H1 (cell line): ENCODE results near the gene LANCL2. TPM values are rescaled to one million over a fixed set of nuclear protein-coding genes. Genes with fewer than 3 reads are reported as not detected.

ENCODE experiments used
- CTCF ChIA-PET: fragments of 300-600 bp; sonication (Branson Sonifier 250); formaldehyde crosslinking; loops from one replicate; lab custom pipeline; 2021; ENCODE audit not compliant: partially characterized antibody; lab: Charles Lee
- POLR2A ChIA-PET: fragments of 300-600 bp; sonication (Branson Sonifier 250); formaldehyde crosslinking; loops from one replicate; lab custom pipeline; 2021; ENCODE audit warnings: inconsistent platforms; ENCODE audit not compliant: partially characterized antibody; lab: Charles Lee
- DNase-seq, 2 experiments: peaks; one replicate each; pipeline versions ENCODE4 v3.0.0 to v3.0.0-alpha.2; 2010 to 2022; ENCODE audit warnings: low spot score in 2 of 2, low read depth in 1 of 2, mixed read lengths in 1 of 2
- FAIRE-seq: peaks from 2 replicates; lab custom pipeline; 2011; peaks lifted over from hg19 to GRCh38; lab: Jason Lieb, UNC
- H2AFZ ChIP-seq: 2 replicates; pipeline ENCODE4 v1.8.1; 2012; ENCODE audit warnings: low read length, inconsistent platforms
- H2AK5ac ChIP-seq: 2 replicates; pipeline ENCODE4 v1.6.1; 2013; ENCODE audit warnings: low read depth, low read length
- H2BK120ac ChIP-seq: replicated peaks from 2 replicates; pipeline ENCODE3; 2013; ENCODE audit warnings: low read depth, low read length, inconsistent platforms
- H2BK12ac ChIP-seq: 2 replicates; pipeline ENCODE4 v1.6.1; 2013; ENCODE audit warnings: low read depth, low read length
- H2BK15ac ChIP-seq: 2 replicates; pipeline ENCODE4 v1.6.1; 2013; ENCODE audit warnings: low read length
- H2BK20ac ChIP-seq: 2 replicates; pipeline ENCODE4 v1.6.1; 2013; ENCODE audit warnings: low read length
- H2BK5ac ChIP-seq: 2 replicates; pipeline ENCODE4 v1.6.1; 2013; ENCODE audit warnings: low read depth, low read length
- H3K14ac ChIP-seq: 2 replicates; pipeline ENCODE4 v1.6.1; 2013; ENCODE audit warnings: inconsistent platforms; ENCODE audit not compliant: insufficient read length
- H3K18ac ChIP-seq: 2 replicates; pipeline ENCODE4 v1.6.1; 2013; ENCODE audit warnings: low read length; ENCODE audit errors: extremely low read depth
- H3K23ac ChIP-seq: 2 replicates; pipeline ENCODE4 v1.6.1; 2013; ENCODE audit warnings: inconsistent platforms; ENCODE audit not compliant: insufficient read length
- H3K23me2 ChIP-seq: 2 replicates; pipeline ENCODE4 v1.6.1; 2013; ENCODE audit warnings: low read depth, low read length
- H3K27ac ChIP-seq: 2 replicates; pipeline ENCODE4 v1.6.1; 2011; ENCODE audit warnings: low read depth, low read length, inconsistent platforms
- H3K27me3 ChIP-seq, 4 experiments: replicated peaks in 1 of 4; 1 replicate in 1 of 4; 2 replicates in 3 of 4; pipeline versions ENCODE4 v1.6.1 to v1.8.1; 2011 to 2013; ENCODE audit warnings: low read length in 3 of 4, mild to moderate bottlenecking in 3 of 4, inconsistent platforms in 2 of 4, mixed read lengths in 2 of 4, moderate library complexity in 1 of 4; ENCODE audit not compliant: control insufficient read depth in 3 of 4, insufficient read depth in 3 of 4; ENCODE audit errors: extremely low read depth in 1 of 4
- H3K36me3 ChIP-seq, 4 experiments: 2 replicates each; pipeline versions ENCODE4 v1.6.1 to v1.8.1; 2011 to 2013; ENCODE audit warnings: mild to moderate bottlenecking in 4 of 4, low read length in 3 of 4, moderate library complexity in 2 of 4, control low read depth in 1 of 4, inconsistent platforms in 1 of 4; ENCODE audit not compliant: insufficient read depth in 4 of 4, control insufficient read depth in 2 of 4
- H3K4ac ChIP-seq: replicated peaks from 2 replicates; pipeline ENCODE3; 2013; ENCODE audit warnings: low read length, low read depth, mixed read lengths, inconsistent platforms; ENCODE audit not compliant: insufficient read length
- H3K4me1 ChIP-seq, 4 experiments: replicated peaks in 1 of 4; 1 replicate in 1 of 4; 2 replicates in 3 of 4; pipeline versions ENCODE4 v1.6.1 to v1.8.1; 2011 to 2013; ENCODE audit warnings: low read length in 3 of 4, inconsistent platforms in 2 of 4, mixed read lengths in 1 of 4; ENCODE audit not compliant: insufficient read depth in 4 of 4, control insufficient read depth in 3 of 4
- H3K4me2 ChIP-seq, 2 experiments: 2 replicates each; pipeline versions ENCODE4 v1.6.1 to v1.8.1; 2011 to 2013; ENCODE audit warnings: low read depth in 2 of 2, low read length in 2 of 2, control low read depth in 1 of 2, inconsistent platforms in 1 of 2, mild to moderate bottlenecking in 1 of 2; ENCODE audit not compliant: insufficient read depth in 1 of 2
- H3K4me3 ChIP-seq, 4 experiments: fragments of 200-600, 300-600 bp in 1 of 4; sonication (generic), shearing (Covaris generic), sonication (Bioruptor Twin) in 1 of 4; 2 replicates each; pipeline versions ENCODE4 v1.5.1 to v1.8.1; 2011 to 2016; ENCODE audit warnings: low read length in 4 of 4, low read depth in 3 of 4, control low read depth in 2 of 4, inconsistent platforms in 2 of 4, mild to moderate bottlenecking in 2 of 4, mixed read lengths in 1 of 4, moderate library complexity in 1 of 4; ENCODE audit not compliant: insufficient read depth in 2 of 4; ENCODE audit errors: extremely low read depth in 1 of 4
- H3K56ac ChIP-seq: replicated peaks from 2 replicates; pipeline ENCODE3; 2013; ENCODE audit warnings: low read depth, mild to moderate bottlenecking, mixed read lengths, low read length, inconsistent platforms; ENCODE audit not compliant: insufficient read length
- H3K79me1 ChIP-seq: 2 replicates; pipeline ENCODE4 v1.6.1; 2013; ENCODE audit warnings: low read depth, low read length, control low read depth
- H3K79me2 ChIP-seq, 2 experiments: 2 replicates each; pipeline versions ENCODE4 v1.6.1 to v1.8.1; 2012 to 2013; ENCODE audit warnings: low read length in 2 of 2, mild to moderate bottlenecking in 2 of 2, inconsistent platforms in 1 of 2; ENCODE audit not compliant: insufficient read depth in 2 of 2, control insufficient read depth in 1 of 2
- H3K9ac ChIP-seq, 4 experiments: replicated peaks in 1 of 4; 1 replicate in 1 of 4; 2 replicates in 3 of 4; pipeline versions ENCODE4 v1.6.1 to v1.8.1; 2011 to 2013; ENCODE audit warnings: low read depth in 3 of 4, low read length in 3 of 4, control low read depth in 2 of 4, mild to moderate bottlenecking in 2 of 4, moderate library complexity in 2 of 4, inconsistent platforms in 1 of 4; ENCODE audit errors: extremely low read depth in 1 of 4
- H3K9me3 ChIP-seq, 2 experiments: 2 replicates each; pipeline versions ENCODE4 v1.6.1 to v1.8.1; 2012 to 2013; ENCODE audit warnings: mild to moderate bottlenecking in 2 of 2, moderate library complexity in 2 of 2, control low read depth in 1 of 2, inconsistent platforms in 1 of 2, low read depth in 1 of 2, low read length in 1 of 2, mixed read lengths in 1 of 2; ENCODE audit not compliant: insufficient read depth in 2 of 2
- H4K20me1 ChIP-seq, 2 experiments: replicated peaks in 1 of 2; 2 replicates each; pipeline versions ENCODE3 to v1.8.1; 2011 to 2013; ENCODE audit warnings: inconsistent platforms in 2 of 2, low read length in 2 of 2, mild to moderate bottlenecking in 1 of 2; ENCODE audit not compliant: insufficient read depth in 2 of 2, control insufficient read depth in 1 of 2
- H4K5ac ChIP-seq: 2 replicates; pipeline ENCODE4 v1.6.1; 2013; ENCODE audit warnings: low read length, low read depth, mixed read lengths, inconsistent platforms; ENCODE audit not compliant: insufficient read length
- H4K8ac ChIP-seq: 2 replicates; pipeline ENCODE4 v1.8.0; 2013; ENCODE audit warnings: mild to moderate bottlenecking, moderate library complexity, low read length, inconsistent platforms; ENCODE audit not compliant: insufficient read depth; ENCODE audit errors: extremely low read depth
- H4K91ac ChIP-seq: replicated peaks from 2 replicates; pipeline ENCODE3; 2013; ENCODE audit warnings: low read length, mixed read lengths, inconsistent platforms; ENCODE audit not compliant: insufficient read length
- GABPA ChIP-seq: IDR thresholded peaks from 2 replicates; pipeline ENCODE4 v1.6.1; 2011; ENCODE audit warnings: mild to moderate bottlenecking, low read length, moderate library complexity, borderline replicate concordance; ENCODE audit not compliant: insufficient read depth
- POLR2AphosphoS5 ChIP-seq: IDR thresholded peaks from 2 replicates; pipeline ENCODE4 v1.6.1; 2011; ENCODE audit warnings: low read depth, low read length
- WGBS, 2 experiments: shearing (Covaris generic) in 1 of 2; methylation state at CpG; one replicate each; pipeline versions ENCODE4 v1.1.6 to v1.1.7; 2013 to 2015; ENCODE audit warnings: low lambda C conversion rate in 2 of 2, mixed read lengths in 2 of 2, inconsistent platforms in 1 of 2, low coverage in 1 of 2, missing lambda C conversion rate in 1 of 2; ENCODE audit not compliant: insufficient replicate concordance in 2 of 2, insufficient coverage in 1 of 2, insufficient read length in 1 of 2; ENCODE audit errors: extremely low coverage in 1 of 2, missing lambda C conversion rate in 1 of 2; 5-methylcytosine and 5-hydroxymethylcytosine counted together
- polyA plus RNA-seq, 7 experiments: library from polyadenylated mRNA; depleted of rRNA in 3 of 7; stranded (reverse) in 5 of 7; unstranded in 2 of 7; fragments of >200 nt in 5 of 7; fragments of 200-250 nt in 2 of 7; gene quantifications; 1 replicate in 5 of 7; 2 replicates in 1 of 7; 4 replicates in 1 of 7; pipeline versions ENCODE4 v1.2.1 to v1.2.3, GENCODE V29; 2011 to 2013; ENCODE audit warnings: missing spikeins in 2 of 7, mixed read lengths in 2 of 7
- total RNA-seq: library from RNA; stranded (reverse); fragmentation: NEBNext Ultra II Directional; extraction: Animal tissue kit (Norgen Biotek cat#: 25700); gene quantifications from 2 replicates; pipeline ENCODE4 v1.2.1, GENCODE V29; 2021

The LANCL2 gene
- total and polyA plus RNA-seq, 2 of the 8 experiments (the other 6 are each of a cell fraction or from before 2014, with no cell fraction given), result 9.2 to 9.5 TPM

GRCh38 chr7:55468495-55468894 is 103.4 kb downstream of the LANCL2 start:
- Histone ChIP-seq H3K56ac (no peak overlapping the region), H3K4me3 (no peak overlapping the region), H3K79me2 (no peaks in the 10 kb centered on the region), H3K23ac (no peak overlapping the region), H4K8ac (no peak overlapping the region; the same call in 1 of the 2 replicates), H3K36me3 (peaks cover 0 to 41% (median 3%) of the 10 kb centered on the region in 4 experiments; a peak in 4 of 8 replicates), H3K23me2 (no peaks in the 10 kb centered on the region), H2BK120ac (no peak overlapping the region), H2AK5ac (no peak overlapping the region), H2BK20ac (no peak overlapping the region), H2AFZ (no peak overlapping the region), H3K14ac (no peak overlapping the region), H3K27ac (no peak overlapping the region), H3K4ac (no peak overlapping the region), H3K27me3 (no peaks in the 10 kb centered on the region), H3K9ac (no peak overlapping the region), H4K20me1 (no peaks in the 10 kb centered on the region), H2BK5ac (no peak overlapping the region), H3K9me3 (peaks cover 23 to 42% of the 10 kb centered on the region in 2 experiments), H4K5ac (no peak overlapping the region), H2BK12ac (no peak overlapping the region), H3K4me2 (no peak overlapping the region), H3K4me1 (no peaks in the 10 kb centered on the region), H4K91ac (no peak overlapping the region), H2BK15ac (no peak overlapping the region), H3K18ac (no peak overlapping the region), H3K79me1 (no peaks in the 10 kb centered on the region)
- CTCF ChIA-PET, result interaction anchor here (0.5 kb wide), 1 partner anchor 10 kb away, joined by 3 read pairs; no protein-coding TSS in a partner anchor
- DNase-seq (no peak), FAIRE-seq (no peak)
- TF ChIP-seq POLR2AphosphoS5, result no peak
- no peak for TF ChIP-seq GABPA
- POLR2A ChIA-PET, result no interaction called here
- WGBS, 2 experiments, result 92% methylated on average over 8 of the region's 8 CpGs; no CpG with 5 or more reads in 1 of the 2 experiments
